ENCODE data around the gene CLTCL1.
"Not testable (repeated sequence)": the region's sequence is repeated elsewhere in the genome, so short reads cannot be mapped to it uniquely, and the experiment has no call there.

Gene CLTCL1

GRCh38 chr22:19290400-19291217 is 910 bp downstream of the CLTCL1 start:
- no peak for DNase-seq (ENCODE audit: low read depth)

DNA sequence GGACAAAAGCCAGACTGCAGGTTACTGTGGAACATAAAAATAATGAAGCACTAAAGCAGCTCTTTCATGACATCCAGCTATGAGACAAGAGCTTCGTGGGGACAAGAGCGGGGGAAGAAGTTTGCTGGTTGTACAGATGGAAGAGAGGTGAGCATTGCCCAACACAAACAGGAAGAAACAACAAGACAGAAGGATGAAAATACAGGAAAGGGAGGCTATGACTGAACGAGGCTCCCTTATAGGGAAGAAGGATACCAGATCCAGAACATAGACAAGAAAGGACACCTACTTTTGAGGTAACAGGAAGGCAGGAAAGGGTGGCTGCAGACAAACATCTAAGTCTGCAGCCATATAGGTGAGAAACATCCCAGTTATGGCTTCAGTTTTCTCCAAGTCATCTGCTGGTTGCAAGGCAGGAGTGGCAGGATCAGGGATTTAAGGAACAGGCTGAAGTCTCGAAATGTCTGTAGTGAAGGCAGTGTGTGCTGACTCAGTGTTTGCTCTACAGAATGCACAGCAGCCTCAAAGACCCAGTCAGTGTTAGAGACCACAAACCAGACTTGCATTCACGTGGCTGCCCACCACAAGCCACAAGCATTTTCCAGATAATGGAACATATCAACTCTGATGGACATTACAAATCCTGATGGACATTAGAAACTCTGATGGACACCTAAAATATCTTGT is 1.9 kb downstream of the CLTCL1 start:
- no peak for DNase-seq (ENCODE audit: low read depth)

DNA sequence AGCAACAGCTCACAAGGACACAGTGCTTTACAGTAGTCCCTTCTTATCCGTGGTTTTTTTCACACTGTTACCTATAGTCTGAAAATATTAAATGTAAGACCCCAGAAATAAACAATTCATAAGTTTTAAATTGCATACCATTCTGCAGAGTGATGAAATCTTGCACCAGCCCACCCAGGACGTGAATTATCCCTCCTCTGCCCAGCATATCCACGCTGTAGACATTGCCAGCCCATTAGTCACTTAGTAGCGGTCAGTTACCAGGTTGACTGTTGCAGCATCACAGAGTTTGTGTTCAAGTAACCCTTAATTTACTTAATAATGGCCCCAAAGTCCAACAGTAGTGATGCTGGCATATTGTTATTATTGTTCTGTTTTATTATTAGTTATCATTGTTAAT is 3.6 kb downstream of the CLTCL1 start:
- peak; percentile 71 for DNase-seq (ENCODE audit: low read depth)

DNA sequence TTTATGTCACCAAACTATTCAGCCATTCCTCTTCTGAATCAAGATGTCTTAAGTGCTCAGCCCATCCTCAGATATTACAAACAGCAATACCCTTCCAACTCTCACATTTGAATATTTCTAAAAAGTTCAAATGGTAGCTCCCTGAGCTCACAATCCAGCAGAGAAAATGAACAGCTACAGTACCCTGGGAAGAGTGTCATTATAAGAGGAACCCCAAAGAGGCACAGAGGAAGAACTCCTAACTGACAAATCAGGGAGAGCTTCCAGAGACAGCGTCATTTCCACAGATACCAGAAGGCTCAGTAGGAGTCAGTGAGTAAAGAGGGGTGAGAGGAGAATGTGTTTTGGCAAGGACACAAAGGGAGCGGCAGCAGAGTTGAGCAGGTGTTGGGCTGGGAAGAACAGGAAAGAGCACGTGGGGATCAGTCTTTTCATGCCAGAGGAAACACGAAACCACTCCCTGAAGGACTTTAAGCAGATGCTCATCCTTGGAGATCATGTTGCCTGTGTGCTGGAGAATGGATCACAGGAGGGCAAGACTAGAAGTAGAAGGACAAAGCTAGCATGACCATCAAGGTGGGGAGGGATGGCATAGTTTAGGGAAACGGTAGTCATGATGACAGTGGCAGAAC is 4.3 kb downstream of the CLTCL1 start:
- no peak for DNase-seq (ENCODE audit: low read depth)

DNA sequence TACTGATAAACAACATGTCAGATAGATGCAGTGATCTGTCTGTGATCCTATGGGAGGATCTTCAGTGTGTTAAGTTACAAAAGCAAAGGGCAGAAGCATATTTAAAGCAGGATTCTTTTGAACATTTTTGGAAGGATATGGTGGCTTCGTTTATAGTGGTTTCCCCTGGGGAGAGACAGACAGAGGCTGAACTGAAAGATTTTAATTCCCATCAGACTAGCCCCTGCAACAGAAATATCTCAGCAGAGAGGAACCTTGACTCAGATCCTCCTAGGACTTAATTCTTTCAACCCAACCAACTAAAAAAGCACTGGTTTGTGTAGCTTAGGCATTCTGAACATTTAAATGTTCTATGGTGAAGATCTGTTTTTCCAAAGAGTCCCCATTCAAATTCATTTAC is 5.7 kb downstream of the CLTCL1 start:
- DNase-seq (ENCODE audit: low read depth), result no peak

- not testable (repeated sequence) for DNase-seq (ENCODE audit: low read depth)
These were observed 12.4 kb downstream of the CLTCL1 start for GRCh38 chr22:19279143-19279542.

DNA sequence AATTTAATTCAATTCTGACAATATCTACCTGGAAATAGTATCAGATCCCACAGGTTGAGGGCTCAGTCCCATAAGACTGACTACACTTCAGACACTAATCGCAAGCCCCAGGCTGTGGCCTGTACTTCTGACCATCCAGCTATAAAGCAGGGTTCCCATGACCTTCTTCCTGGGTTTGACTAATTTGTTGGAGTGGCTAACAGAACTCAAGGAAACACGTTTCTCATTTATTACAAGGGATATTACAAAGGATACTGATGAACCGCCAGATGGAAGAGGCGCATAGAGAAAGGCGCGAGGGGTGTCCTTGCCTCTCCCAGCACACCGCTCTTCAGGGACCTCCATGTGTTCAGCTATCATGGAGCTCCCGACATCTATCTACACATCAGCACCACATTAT is 13.7 kb downstream of the CLTCL1 start:
- no peak for DNase-seq (ENCODE audit: low read depth)

DNA sequence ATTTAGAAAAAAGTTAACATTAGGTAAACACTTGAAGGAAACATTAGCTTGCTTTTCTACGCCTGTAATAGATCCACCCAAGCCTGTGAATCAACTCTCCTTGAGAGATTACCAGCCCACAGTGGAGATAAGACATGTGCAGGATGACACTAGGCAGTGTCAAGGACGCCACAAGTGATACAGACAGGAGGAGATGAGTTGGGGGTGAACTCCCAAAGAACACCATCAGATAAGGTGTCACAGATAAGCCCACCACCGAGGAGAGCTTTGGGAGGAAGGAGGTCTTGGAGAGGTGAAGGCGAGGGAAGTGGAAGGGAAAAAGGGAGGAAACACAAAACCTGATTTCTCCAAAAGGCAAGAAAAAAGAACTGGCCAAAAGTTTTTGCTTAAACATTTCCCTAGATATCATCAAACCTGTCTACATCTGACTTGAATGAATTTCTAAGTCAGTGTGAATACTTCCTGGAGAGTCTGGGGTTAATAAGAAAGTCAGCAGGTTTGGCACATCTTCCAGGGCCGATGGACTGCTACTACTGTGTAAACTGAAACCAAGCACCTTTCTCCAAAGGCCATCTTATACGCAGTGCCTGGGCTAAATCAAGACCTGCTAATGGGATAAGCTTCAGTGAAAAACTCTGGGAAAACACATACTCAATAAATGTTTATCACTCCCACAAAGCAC is 15.5 kb downstream of the CLTCL1 start:
- DNase-seq (ENCODE audit: low read depth), result no peak

DNA sequence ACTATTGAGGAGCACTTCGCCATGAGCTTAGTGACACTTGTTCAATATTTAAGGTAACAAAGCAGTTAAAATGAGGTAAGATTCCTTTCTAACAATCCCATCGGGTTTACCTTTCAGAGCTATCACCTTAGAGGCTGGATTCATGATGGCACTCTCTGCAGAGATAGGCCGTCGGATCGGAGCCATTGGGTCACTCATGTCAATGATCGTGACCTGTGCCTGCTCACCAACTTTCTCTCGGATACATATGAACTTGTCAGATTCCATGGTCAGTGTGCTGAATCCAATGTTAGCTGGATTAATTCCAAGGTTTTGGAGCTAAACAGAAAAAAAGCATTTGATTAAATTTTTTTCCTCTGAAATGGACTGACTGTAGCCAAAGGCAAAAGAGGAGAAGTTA is 16.0 kb downstream of the CLTCL1 start:
- DNase-seq (ENCODE audit: low read depth), result no peak

- DNase-seq (ENCODE audit: low read depth), result no peak
These were observed 16.4 kb downstream of the CLTCL1 start for GRCh38 chr22:19275104-19275503.

DNA sequence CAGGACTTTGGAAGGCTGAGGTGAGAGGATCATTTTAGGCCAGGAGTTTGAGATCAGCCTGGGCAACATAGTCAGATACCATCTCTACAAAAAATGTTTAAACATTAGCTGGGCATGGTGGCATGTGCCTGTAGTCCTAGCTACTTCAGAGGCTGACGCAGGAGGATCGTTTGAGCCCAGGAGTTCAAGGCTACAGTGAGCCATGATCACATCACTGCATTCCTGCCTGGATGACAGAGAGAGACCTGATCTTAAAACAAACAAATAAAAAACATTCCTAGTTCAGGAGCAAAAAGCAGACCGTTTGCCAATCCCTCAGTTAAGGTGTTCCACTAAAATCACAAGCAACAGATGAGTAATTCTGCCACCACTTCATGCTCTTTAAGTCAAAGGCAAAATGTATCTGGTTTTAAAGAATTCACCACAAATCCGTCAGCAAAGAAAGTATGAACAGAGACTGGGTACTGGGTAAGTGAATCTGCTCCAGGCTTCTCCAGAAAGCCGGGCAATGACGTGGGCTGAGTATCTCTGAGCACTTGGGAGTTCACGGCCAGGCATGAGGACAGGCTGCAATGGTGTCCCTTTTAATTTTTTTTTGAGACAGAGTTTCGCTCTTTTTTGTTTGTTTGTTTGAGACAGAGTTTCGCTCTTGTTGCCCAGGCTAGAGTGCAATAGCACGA is 19.5 kb downstream of the CLTCL1 start:
- no peak for DNase-seq (ENCODE audit: low read depth)

GRCh38 chr22:19271273-19271855 is 20.2 kb downstream of the CLTCL1 start:
- DNase-seq (ENCODE audit: low read depth), result no peak

DNA sequence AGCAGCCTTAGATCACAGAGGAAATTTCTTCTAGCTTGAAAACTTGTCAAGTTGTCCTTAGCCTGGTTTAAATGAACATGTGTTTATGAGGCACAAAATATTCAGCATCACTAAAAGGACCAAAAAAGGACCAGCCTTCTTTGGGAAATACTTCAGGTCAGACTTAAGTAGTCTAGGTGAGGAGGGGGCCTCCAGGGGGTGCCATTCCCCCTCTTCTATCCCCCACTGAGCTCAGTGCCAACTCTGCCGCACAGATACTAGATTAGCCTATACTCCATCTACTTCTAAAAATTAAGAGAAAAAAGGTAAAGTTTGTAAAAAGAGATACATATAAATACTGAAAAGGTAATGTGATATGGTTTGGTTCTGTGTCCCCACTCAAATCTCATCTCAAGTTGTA is 20.6 kb downstream of the CLTCL1 start:
- DNase-seq (ENCODE audit: low read depth), result no peak

DNA sequence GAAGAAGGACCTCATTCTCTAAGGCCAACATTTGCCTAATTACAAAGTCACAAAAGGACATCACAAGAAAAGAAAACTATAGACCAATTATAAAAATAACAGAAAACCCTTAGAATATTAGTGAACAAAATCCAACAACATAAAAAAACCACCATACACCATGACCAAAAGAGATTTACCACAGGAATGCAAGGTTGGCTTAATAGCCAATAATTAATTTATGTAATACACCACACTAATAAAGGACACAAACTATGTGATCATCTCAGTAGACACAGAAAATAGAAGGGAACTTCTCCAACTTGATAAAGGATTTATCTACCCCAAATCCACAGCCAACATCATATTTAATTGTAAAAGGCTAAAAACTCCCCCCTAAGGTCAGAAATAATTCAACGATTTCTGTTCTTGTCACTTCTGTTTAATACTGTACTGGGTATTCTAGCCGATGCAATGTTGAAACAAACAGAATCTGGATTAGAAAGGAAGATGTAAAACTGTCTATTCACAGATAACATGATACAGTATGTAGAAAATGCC is 24.9 kb downstream of the CLTCL1 start:
- DNase-seq (ENCODE audit: low read depth), result no peak

DNA sequence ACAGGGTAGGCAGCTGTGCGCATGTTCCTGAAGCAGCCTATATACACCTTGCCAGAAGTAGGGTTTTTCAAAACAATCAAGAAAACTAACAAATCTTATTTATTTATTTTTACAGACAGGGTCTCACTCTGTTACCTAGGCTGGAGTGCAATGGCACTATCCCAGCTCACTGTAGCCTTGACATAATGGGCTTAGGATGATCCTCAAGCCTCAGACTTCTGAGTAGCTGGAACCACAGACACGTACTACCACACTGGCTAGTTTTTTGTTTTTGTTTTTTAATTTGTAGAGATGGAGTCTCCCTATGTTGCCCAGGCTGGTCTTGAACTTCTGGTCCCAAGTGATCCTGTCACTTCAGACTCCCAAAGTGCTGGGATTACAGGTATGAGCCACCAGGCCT is 25.7 kb downstream of the CLTCL1 start:
- no peak for DNase-seq (ENCODE audit: low read depth)

DNA sequence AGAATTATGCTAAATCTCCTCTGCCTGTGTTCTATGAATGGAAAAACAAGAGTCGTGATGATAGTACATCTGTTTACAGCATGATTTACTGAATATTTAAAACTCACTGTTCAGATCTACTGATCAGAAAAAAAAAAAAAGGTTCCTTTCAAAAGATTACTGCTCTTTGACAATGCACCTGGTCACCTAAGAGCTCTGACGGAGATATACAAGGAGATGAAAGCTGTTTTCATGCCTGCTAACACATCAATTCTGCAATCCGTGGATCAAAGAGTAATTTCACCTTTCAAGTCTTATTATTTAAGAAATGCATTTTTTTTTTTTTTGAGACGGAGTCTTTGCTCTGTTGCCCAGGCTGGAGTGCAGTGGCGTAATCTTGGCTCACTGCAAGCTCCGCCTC is 30.7 kb downstream of the CLTCL1 start:
- no peak for DNase-seq (ENCODE audit: low read depth)

GRCh38 chr22:19260194-19260593 is 31.3 kb downstream of the CLTCL1 start:
- DNase-seq (ENCODE audit: low read depth), result no peak

DNA sequence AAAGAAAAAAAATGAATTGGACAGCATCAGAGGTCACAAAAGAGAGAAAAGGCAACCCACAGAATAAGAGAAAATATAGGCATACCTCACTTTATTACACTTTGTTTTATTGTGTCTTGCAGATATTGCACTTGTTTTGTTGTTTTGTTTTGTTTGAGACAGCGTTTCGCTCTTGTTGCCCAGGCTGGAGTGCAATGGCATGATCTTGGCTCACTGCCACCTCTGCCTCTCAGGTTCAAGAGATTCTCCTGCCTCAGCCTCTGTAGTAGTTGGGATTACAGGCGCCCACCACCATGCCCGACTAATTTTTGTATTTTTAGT is 32.6 kb downstream of the CLTCL1 start:
- DNase-seq (ENCODE audit: low read depth), result not testable (repeated sequence)

- DNase-seq (ENCODE audit: low read depth), result no peak
These were observed 33.1 kb downstream of the CLTCL1 start for GRCh38 chr22:19258371-19258770.

DNA sequence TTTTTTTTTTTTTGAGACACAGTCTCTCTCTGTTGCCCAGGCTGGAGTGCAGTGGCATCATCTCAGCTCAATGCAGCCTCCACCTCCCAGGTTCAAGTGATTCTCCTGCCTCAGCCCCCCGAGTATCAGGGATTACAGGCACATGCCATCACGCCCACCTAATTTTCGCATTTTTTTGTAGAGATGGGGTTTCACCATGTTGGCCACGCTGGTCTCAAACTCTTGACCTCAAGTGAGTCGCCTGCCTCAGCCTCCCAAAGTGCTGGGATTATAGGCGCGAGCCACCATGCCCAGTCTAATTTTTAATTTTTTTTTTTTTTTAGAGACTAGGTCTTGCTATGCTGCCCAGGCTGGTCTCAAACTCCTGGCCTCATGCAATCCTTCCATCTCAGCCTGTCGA is 35.2 kb downstream of the CLTCL1 start:
- not testable (repeated sequence) for DNase-seq (ENCODE audit: low read depth)

DNA sequence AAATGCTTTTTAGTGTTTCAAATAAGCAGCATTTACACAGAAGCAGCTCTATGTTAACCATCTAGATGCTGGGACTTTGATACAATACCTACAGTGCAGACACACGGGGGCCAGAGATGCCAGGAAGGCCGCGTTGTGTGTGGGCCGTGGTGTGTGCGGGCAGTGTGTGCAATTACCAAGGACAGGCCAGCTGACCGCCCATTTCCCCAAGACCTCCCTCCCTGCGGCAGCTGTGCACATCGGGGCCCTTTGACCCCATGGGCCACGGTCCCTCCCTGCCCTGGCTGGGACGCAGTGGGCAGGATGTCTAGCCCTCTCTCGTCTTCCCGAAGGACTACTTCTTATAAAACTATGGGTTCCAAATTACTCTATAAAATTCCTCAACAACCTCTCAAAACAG is 38.4 kb downstream of the CLTCL1 start:
- no peak for DNase-seq (ENCODE audit: low read depth)
